ENCODE results near the gene OR10H4. TPM values are rescaled to one million over a fixed set of nuclear protein-coding genes. Genes with fewer than 3 reads are reported as not detected.

Gene OR10H4
- total and polyA plus RNA-seq, 2 of the 4 experiments (the other 2 are of a cell fraction) = not detected

GRCh38 chr19:15986701-15987100 lies 37.9 kb downstream of the OR10H4 start:
- no peaks in the 10 kb centered on the region for H4K20me1 ChIP-seq (ENCODE audit: insufficient read depth, low read length)
- BruUV-seq (replicated peaks) = no TSS peak
- no peak overlapping the region for H2BK15ac ChIP-seq (ENCODE audit: low read depth, low read length)
- H3K27ac ChIP-seq (ENCODE audit: insufficient read depth, low read length) = no peak overlapping the region
- no peaks in the 10 kb centered on the region for H3K9me3 ChIP-seq (ENCODE audit: control insufficient read depth, insufficient read depth, low read length)
- no peak overlapping the region for H3K14ac ChIP-seq (replicated peaks; ENCODE audit: low read depth, low read length)
- H3K4me2 ChIP-seq (ENCODE audit: low read depth, low read length) = no peak overlapping the region
- H3K4ac ChIP-seq (ENCODE audit: low read depth, low read length) = no peak overlapping the region
- H3K4me3 ChIP-seq (ENCODE audit: insufficient read depth, low read depth, low read length) = no peak overlapping the region
- no peak overlapping the region for H2AK5ac ChIP-seq (ENCODE audit: low read depth, low read length)
- in situ Hi-C loops (cut with MboI; ENCODE audit: low sequenced_read_pairs) = no loop called here
- H2BK20ac ChIP-seq (ENCODE audit: low read depth, low read length) = no peak overlapping the region
- no peak overlapping the region for H3K23ac ChIP-seq (ENCODE audit: low read depth, low read length)
- H2AFZ ChIP-seq (replicated peaks; ENCODE audit: low read length, poor library complexity) = no peak overlapping the region
- H4K91ac ChIP-seq (ENCODE audit: insufficient read depth, low read depth, low read length) = no peak overlapping the region
- TF ChIP-seq FOS (IDR thresholded peaks at IDR 0.05; ENCODE audit: low read depth, low read length) (no peak), NFE2L2 (IDR thresholded peaks at IDR 0.05; ENCODE audit: low read depth, low read length) (no peak), RAD21 (IDR thresholded peaks at IDR 0.05; ENCODE audit: low read length) (no peak), MAZ (IDR thresholded peaks at IDR 0.05; ENCODE audit: borderline replicate concordance, low read depth, low read length) (no peak), USF2 (IDR thresholded peaks at IDR 0.05; ENCODE audit: low read depth, low read length) (no peak), POLR2A (IDR thresholded peaks at IDR 0.05; ENCODE audit: low read depth, low read length) (no peak), BHLHE40 (IDR thresholded peaks at IDR 0.05; ENCODE audit: low read depth, low read length) (no peak)
- H2BK5ac ChIP-seq (ENCODE audit: low read depth, low read length, poor library complexity, severe bottlenecking) = no peak overlapping the region
- no CpG with 5 or more reads among the region's 2 CpGs for WGBS, 2 experiments (ENCODE audit: extremely low coverage in 2 of 2, insufficient read length in 1 of 2)
- H3K9ac ChIP-seq (ENCODE audit: low read depth, low read length) = no peak overlapping the region
- no peak overlapping the region for H3K18ac ChIP-seq (ENCODE audit: low read depth, low read length)
- H3K27me3 ChIP-seq (ENCODE audit: control insufficient read depth, insufficient read depth, low read length) = no peaks in the 10 kb centered on the region
- H4K5ac ChIP-seq (ENCODE audit: low read depth, low read length) = no peak overlapping the region
- intact Hi-C loops (cut with micrococcal nuclease) = no loop called here
- ChIA-PET CTCF (no interaction called here), POLR2A (ENCODE audit: unreplicated experiment) (no interaction called here)
- no peak for ATAC-seq (ENCODE audit: low read depth)
- DNase-seq = no peak
- no peak overlapping the region for H3K56ac ChIP-seq (ENCODE audit: extremely low read depth, insufficient read depth, low read length)
- no peak overlapping the region for H4K8ac ChIP-seq (ENCODE audit: low read depth in 2 of 2, low read length in 2 of 2)
- no peaks in the 10 kb centered on the region for H3K4me1 ChIP-seq (ENCODE audit: control insufficient read depth, insufficient read depth, low read length)
- no peak overlapping the region for H2BK120ac ChIP-seq (ENCODE audit: low read depth, low read length)
- no peaks in the 10 kb centered on the region for H3K36me3 ChIP-seq (ENCODE audit: control insufficient read depth, insufficient read depth, low read length)
- no peaks in the 10 kb centered on the region for H3K79me1 ChIP-seq (ENCODE audit: low read depth in 1 of 2, low read length in 2 of 2)
- no peaks in the 10 kb centered on the region for H3K9me1 ChIP-seq (ENCODE audit: insufficient read depth, low read length)
- dilution Hi-C loops (cut with HindIII; ENCODE audit: low sequenced_read_pairs, unreplicated experiment) = no loop called here
- no peak overlapping the region for H2AK9ac ChIP-seq (replicated peaks; ENCODE audit: low read depth, low read length, poor library complexity)
